GM21576 (cell line): ENCODE measurements around the gene ZNF207.
"Not testable (repeated sequence)": the region's sequence is repeated elsewhere in the genome, so short reads cannot be mapped to it uniquely, and the experiment has no call there.

Experiments used
- ATAC-seq: cut with Tn5 transposase; IDR thresholded peaks from one replicate; pipeline ENCODE4 v1.9.1; 2021; ENCODE audit warnings: mild to moderate bottlenecking, moderate library complexity; ENCODE audit not compliant: unreplicated experiment

ZNF207 gene

DNA sequence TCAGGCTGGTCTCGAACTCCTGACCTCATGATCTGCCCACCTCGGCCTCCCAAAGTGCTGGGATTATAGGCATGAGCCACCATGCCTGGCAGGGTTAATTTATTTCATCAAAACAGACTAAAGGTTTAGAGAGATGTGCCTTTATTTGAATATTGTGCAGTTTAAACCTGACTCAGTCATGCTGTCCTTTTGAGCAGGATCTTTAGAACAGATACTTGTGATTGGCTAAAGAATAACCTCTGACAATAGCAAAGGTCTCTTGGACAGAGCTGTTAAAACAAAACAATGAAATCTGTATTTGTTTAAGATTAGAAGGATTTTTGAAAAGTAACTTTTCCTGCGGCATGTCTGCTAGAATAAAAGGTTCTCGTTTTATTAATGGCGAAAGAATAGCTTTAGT, 36.0 kb downstream of the ZNF207 start:
- no peak for ATAC-seq

DNA sequence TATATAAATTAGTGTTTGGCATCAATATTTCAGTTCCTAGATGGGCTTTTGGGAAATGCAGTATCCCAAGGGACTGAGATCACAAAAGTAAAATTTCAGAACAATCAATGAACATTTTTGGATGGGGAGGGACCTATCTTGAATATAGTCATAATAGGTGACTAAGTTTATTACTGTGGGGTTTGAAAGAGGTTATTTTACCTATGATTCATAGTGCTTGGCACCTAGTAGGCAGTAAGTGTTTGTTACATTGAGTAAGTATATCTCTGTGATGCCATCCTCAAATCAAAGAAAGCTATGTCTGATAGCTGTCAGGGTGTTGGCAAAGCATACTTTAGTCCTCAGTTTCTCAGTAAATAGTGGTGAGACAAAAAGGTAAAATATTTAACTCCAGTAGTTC, 36.9 kb downstream of the ZNF207 start:
- ATAC-seq, result no peak

DNA sequence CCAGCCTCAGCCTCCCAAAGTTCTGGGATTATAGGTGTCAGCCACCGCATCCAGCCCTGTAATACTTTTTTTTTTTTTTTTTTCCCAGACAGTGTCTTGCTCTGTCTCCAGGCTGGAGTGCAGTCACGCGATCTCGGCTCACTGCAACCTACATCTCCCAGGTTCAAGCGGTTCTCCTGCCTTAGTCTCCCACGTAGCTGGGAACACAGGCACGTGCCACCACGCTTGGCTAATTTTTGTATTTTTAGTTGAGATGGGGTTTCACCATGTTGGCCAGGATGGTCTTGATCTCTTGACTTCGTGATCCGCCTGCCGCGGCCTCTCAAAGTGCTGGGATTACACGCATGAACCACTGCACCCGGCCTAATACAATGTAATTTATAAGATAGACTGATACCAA, 38.2 kb downstream of the ZNF207 start:
- ATAC-seq, result not testable (repeated sequence)

DNA sequence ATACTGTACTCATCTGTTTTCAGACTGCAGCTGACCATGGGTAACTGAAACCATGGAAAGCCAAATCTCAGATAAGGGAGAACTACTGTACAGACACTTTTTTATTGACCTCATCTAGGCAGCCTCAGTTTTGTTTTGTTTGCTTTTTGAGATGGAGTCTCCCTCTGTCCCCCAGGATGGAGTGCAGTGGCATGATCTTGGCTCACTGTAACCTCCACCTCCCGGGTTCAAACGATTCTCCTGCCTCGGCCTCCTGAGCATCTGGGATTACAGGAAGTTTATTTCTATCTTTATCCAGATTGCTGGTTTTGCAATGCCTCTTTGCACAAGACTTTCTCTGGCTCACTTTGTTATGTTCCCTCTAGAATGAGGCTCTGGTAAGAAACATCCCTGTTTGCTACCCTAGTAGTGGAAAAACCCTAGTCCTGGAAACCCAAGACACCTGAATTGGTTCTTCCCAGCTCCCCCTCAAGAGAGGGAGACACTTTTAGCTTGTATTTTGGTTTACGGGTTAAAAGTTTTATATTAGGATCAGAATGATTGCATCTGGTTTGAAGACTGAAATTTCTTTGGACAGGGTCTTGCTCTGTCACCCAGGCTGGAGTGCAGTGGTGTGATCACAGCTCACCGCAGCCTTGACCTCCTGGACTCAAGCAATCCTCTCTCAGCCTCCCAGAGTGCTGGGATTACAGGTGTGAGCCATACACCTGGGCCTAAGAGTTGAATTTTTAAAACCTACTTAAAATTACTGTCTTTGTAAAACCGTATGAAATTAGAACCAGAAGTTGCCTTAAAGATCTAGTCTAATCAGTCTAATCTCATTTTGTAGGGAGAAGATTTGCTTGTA, 38.9 kb downstream of the ZNF207 start:
- no peak for ATAC-seq

DNA sequence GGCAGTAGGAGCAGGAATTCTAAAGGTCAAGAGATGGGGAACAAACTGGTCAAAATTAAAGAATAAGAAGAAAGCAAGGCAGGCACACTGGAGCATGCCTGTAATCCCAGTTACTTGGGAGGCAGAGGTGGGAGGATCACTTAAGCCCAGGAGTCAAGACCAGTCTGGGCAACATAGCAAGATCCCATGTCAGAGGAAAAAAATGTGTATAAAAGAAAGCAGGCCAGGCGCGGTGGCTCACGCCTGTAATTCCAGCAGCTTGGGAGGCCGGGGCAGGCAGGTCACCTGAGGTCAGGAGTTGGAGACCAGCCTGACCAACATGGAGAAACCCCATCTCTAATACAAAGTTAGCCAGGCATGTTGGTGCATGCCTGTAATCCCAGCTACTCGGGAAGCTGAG, 43.9 kb downstream of the ZNF207 start:
- ATAC-seq, result no peak

DNA sequence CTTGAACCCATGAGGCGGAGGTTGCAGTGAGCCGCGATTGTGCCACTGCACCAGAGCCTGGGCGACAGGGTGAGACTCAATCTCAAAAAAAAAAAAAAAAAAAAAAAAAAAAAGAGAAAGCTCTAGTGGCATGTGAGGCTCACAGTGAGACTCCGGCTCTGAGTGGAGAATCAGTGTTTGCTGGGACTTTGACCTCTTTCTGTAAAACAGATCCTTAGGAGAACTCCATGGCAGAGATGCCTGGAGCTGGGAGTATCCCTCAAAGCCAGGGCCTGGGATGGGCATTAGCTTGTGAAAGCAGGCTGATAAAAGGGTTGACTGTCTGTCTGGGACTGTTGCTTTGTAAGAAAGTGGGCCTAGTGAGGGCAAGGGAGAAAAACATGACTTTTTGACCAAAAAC, 46.4 kb downstream of the ZNF207 start:
- no peak for ATAC-seq

DNA sequence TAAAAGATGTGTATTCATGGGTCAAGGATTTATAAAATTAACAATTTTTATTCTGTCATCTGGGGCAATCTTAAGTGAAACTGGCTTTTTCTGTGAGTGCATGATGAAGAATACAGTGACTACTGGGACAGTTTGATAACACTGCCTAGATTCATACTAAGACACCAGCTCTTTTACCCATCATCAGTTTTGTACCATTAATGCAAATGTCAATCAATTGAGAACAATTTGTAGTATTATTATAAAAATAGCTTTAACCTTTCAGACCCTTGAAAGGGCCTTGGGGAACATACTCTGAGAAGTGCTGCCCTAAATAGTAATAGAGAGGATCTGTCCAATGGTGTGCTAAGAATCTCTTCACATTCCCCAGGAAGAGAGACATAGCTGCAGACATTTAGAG, 49.0 kb downstream of the ZNF207 start:
- ATAC-seq, result no peak

DNA sequence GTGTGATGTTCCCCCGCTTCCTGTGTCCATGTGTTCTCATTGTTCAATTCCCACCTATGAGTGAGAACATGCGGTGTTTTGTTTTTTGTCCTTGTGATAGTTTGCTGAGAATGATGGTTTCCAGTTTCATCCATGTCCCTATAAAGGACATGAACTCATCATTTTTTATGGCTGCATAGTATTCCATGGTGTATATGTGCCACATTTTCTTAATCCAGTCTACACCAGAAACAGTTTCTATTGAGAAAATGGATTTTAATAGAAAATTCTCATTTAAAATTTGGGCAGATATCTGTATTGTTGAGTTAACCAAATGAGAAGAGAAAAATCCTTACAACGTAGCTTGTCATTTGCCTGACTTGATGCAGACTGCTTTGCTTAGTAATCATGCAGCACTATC, 60.1 kb downstream of the ZNF207 start:
- ATAC-seq, result not testable (repeated sequence)

DNA sequence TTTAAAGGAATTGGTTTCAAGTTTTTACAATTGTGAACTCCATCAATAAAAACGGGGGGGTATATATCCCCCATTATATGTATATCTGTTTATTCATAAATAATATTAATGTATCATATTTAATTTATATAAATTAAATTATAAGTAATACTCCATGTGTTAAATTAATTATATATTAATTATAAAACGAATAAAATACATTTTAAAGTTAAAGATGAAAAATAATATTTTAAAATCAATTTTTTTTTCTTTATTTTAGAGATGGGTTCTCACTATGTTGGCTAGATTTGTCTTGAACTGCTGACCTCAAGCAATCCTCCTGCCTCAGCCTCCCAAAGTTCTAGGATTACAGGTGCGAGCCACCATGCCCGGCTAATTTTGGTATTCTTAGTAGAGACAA, 76.9 kb downstream of the ZNF207 start:
- ATAC-seq, result no peak

DNA sequence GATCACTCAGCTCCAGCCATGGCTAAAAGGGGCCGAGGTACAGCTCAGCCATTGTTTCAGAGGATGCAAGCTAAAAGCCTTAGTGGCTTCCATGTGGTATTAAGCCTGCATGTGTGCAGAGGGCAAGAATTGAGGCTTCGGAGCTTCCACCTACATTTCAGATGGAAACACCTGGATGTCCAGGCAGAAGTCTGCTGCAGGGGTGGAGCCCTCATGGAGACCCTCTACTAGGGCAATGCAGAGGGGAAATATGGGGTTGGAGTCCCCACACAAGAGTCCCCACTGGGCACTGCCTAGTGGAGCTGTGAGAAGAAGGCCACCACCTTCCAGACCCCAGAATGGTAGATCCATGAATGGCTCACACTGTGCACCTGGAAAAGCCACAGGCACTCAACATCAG, 79.6 kb downstream of the ZNF207 start:
- ATAC-seq, result no peak
